Activated T-cell treated with anti-CD3 and anti-CD28 coated beads for 1 hour (primary cell): ENCODE data around the gene AKAP6.

Experiments used
- DNase-seq: peaks from one replicate; pipeline ENCODE4 v3.0.0-alpha.2; 2020; ENCODE audit warnings: low read depth

AKAP6 gene

GRCh38 chr14:32825058-32825457, 496.0 kb downstream of the AKAP6 start:
- no peak for DNase-seq

GRCh38 chr14:32826404-32827082, 497.4 kb downstream of the AKAP6 start:
- no peak for DNase-seq

DNA sequence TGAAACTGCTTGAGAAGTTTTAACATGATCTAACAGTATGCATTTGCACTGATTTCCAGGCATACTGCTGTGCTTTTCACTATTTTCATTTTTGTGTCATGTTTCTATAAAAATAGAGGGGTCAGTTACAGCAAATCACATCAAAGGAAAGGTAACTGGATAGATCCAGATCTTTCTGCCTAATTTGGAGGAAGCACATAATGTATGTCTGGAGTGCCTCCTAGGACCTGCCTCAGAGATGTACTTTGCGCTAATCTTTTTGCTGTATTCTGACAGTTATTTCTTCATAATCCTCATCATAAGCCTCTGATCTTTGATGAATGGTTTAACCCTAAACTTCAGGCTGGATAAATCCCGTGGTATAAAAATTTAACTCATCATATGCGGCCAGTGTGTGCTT, 498.4 kb downstream of the AKAP6 start:
- DNase-seq = no peak

GRCh38 chr14:32835924-32836323, 506.8 kb downstream of the AKAP6 start:
- no peak for DNase-seq

DNA sequence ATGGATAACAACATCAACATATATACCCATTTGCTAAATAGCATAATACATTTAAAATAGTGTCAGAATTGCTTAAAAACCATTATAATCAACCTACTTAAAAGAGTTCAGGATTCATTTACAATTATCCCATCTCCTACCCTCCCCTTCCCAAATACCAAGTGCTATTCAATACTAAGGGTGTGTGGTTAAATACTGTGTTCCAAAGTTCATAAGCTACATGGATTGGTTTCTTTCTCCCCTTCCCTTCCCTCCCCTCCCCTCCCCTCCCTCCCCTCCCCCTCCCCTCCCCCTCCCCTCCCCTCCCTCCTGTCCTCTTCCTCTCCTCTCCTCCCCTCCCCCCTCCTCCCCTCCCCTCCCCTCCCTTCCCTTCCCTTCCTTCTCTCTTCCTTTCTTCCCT, 512.6 kb downstream of the AKAP6 start:
- DNase-seq = no peak

DNA sequence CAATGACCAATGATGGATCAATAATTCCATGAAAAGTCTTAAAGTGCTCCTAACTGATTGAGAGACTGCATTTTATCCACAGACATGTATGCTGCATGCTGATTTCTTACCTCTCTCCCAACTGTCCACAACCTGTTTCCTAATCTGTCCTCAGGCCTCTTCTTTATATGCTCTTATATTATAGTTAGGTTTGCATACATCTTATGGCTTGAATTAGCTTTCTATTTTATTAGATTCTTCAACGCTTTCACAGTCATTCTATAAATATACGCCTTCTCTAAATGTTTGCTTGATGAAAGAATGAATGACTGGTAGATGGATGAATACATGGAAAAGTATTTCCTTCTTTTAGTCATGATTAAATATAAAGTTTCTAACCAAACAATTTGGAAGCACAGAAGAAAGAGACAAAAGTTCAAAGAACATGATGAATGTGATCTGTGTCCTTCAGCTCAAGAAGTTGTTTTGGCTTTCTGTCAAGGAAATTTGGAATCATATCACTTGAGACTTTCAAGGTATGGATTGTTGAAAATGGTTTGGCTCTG, 517.8 kb downstream of the AKAP6 start:
- no peak for DNase-seq

GRCh38 chr14:32847867-32848266, 518.8 kb downstream of the AKAP6 start:
- no peak for DNase-seq

GRCh38 chr14:32865827-32866376, 536.8 kb downstream of the AKAP6 start:
- DNase-seq = no peak

DNA sequence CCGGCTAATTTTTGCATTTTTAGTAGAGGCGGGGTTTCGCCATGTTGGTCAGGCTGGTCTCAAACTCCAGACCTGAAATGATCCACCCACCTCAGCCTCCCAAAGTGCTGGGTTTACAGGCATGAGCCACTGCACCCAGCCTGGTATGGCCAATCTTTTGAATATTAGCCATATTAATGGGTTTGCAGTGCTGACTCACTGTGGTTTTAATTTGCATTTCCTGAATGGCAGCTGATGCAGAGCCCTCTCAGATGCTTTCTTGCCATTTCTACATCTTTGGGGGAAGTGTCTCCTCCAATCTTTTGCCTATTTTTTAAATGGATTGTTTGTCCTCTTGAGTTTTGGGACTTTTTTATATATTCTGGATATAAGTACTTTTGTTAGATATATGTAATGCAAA, 554.1 kb downstream of the AKAP6 start:
- no peak for DNase-seq
